K562 (cell line): ENCODE data around the gene CNDP2. TPM values are rescaled to one million over a fixed set of nuclear protein-coding genes. Genes with fewer than 3 reads are reported as not detected.

ENCODE experiments used
- CTBP1 ChIP-seq: fragments of 450-650 bp; IDR thresholded peaks from 2 replicates; pipeline ENCODE4 v1.6.1; 2016; ENCODE audit warnings: borderline replicate concordance
- EP400 ChIP-seq: fragments of 450-650 bp; IDR thresholded peaks from 2 replicates; pipeline ENCODE4 v1.6.1; 2017; ENCODE audit warnings: antibody characterized with exemption, mild to moderate bottlenecking, moderate library complexity
- HDAC1 ChIP-seq, 2 experiments: fragments of 450-650 bp; IDR thresholded peaks; 2 replicates each; pipeline ENCODE4 v1.6.1; 2016 to 2017; ENCODE audit warnings: inconsistent platforms in 1 of 2, mild to moderate bottlenecking in 1 of 2, moderate library complexity in 1 of 2
- KLF16 ChIP-seq: IDR thresholded peaks from 2 replicates; pipeline ENCODE4 v1.6.1; 2016; ENCODE audit warnings: antibody characterized with exemption
- MNT ChIP-seq, 2 experiments: fragments of 450-650 bp; conservative IDR thresholded peaks; 2 replicates each; pipeline ENCODE4 v1.6.1; 2017; ENCODE audit warnings: mild to moderate bottlenecking in 2 of 2, moderate library complexity in 2 of 2
- MYC ChIP-seq, 2 experiments: fragments of 250-450 bp in 1 of 2; sonication (Bioruptor Pico) in 1 of 2; IDR thresholded peaks; 2 replicates each; pipeline versions ENCODE4 v1.5.1 to v1.6.1; 2012 to 2021; ENCODE audit warnings: low read depth in 2 of 2, borderline replicate concordance in 1 of 2, improper control_type of control experiment in 1 of 2, low read length in 1 of 2, mild to moderate bottlenecking in 1 of 2, moderate library complexity in 1 of 2
- RBFOX2 ChIP-seq: fragments of 200-400 bp; formaldehyde crosslinking; IDR thresholded peaks from 2 replicates; pipeline ENCODE4 v1.6.1; 2017; ENCODE audit warnings: low read depth, mild to moderate bottlenecking, low read length, moderate library complexity
- TCF3 ChIP-seq: sonication (generic); formaldehyde crosslinking; IDR thresholded peaks from 2 replicates; pipeline ENCODE4 v1.4.0; 2020; ENCODE audit warnings: mild to moderate bottlenecking, missing genetic modification reagents
- TCF7 ChIP-seq: sonication (generic); IDR thresholded peaks from 2 replicates; pipeline ENCODE4 v1.6.1; 2016; ENCODE audit warnings: antibody characterized with exemption, borderline replicate concordance
- VEZF1 ChIP-seq: fragments of 200-800 bp; sonication (Bioruptor generic); IDR thresholded peaks from 2 replicates; pipeline ENCODE4 v1.6.1; 2017; ENCODE audit warnings: missing genetic modification characterization, missing compliant biosample characterization
- ZNF175 ChIP-seq: fragments of 200-800 bp; sonication (Bioruptor generic); IDR thresholded peaks from 2 replicates; pipeline ENCODE4 v1.6.1; 2016; ENCODE audit warnings: low read depth, mild to moderate bottlenecking, missing genetic modification characterization, missing compliant biosample characterization
- ZNF224 ChIP-seq: sonication (generic); formaldehyde crosslinking; IDR thresholded peaks from 2 replicates; pipeline ENCODE4 v1.8.0; 2022; ENCODE audit warnings: mild to moderate bottlenecking, missing genetic modification reagents
- ZNF318 ChIP-seq, 2 experiments: fragments of 450-650 bp; IDR thresholded peaks; 2 replicates each; pipeline ENCODE4 v1.6.1; 2016; ENCODE audit warnings: mild to moderate bottlenecking in 2 of 2, borderline replicate concordance in 1 of 2, low read depth in 1 of 2, moderate library complexity in 1 of 2
- ZNF511 ChIP-seq: sonication (generic); formaldehyde crosslinking; IDR thresholded peaks from 2 replicates; pipeline ENCODE4 v1.8.0; 2022; ENCODE audit warnings: mild to moderate bottlenecking, missing genetic modification reagents
- ZNF644 ChIP-seq: fragments of 200-800 bp; sonication (Bioruptor generic); IDR thresholded peaks from 2 replicates; pipeline ENCODE4 v1.6.1; 2016; ENCODE audit warnings: low read depth, missing genetic modification characterization, missing compliant biosample characterization
- polyA plus RNA-seq, 8 experiments: library from polyadenylated mRNA; depleted of rRNA in 4 of 8; stranded (reverse) in 5 of 8; unstranded in 3 of 8; fragments of >200 nt; fragmentation: Nextera tagmentation in 2 of 8; fragmentation: Illumina TruSeq in 1 of 8; extraction: Ambion mirVana in 2 of 8; extraction: Trizol in 1 of 8; gene quantifications; 2 replicates each; pipeline versions ENCODE4 v1.2.1 to v1.2.3, GENCODE V29; 2011 to 2014; ENCODE audit warnings: inconsistent platforms in 1 of 8, missing spikeins in 1 of 8
- total RNA-seq, 7 experiments: library from RNA; depleted of rRNA in 6 of 7; stranded (reverse); fragments of >200 nt in 6 of 7; fragmentation: Illumina TruSeq in 2 of 7; extraction: Trizol in 2 of 7; gene quantifications; 2 replicates each; pipeline versions ENCODE4 v1.2.1 to v1.2.3, GENCODE V29; 2011 to 2021; ENCODE audit warnings: low replicate concordance in 1 of 7

CNDP2 gene
- total and polyA plus RNA-seq, 9 of the 15 experiments (the other 6 are each of a cell fraction or from before 2014, with no cell fraction given), result 34.1 to 128 (median 53.8) TPM

- 0 out of 4 replicates have a peak, but pooled peaks of 1 of the 2 experiments have one; percentile 37 for TF ChIP-seq ZNF318 (IDR thresholded peaks at IDR 0.05; ENCODE audit: borderline replicate concordance in 1 of 2, low read depth in 1 of 2)
- no peak for TF ChIP-seq RBFOX2
- TF ChIP-seq VEZF1 (CRISPR knock-in tag), result peak; percentile 47
- TF ChIP-seq TCF3 (CRISPR knock-in tag), result peak; percentile 86
- peak in 1 of 2 experiments; percentile 71; a peak in 2 of 4 replicates for TF ChIP-seq HDAC1 (IDR thresholded peaks at IDR 0.05)
- TF ChIP-seq KLF16, result peak; percentile 58; the same call in 1 of the 2 replicates
- TF ChIP-seq TCF7, result no peak
- no peak for TF ChIP-seq ZNF511 (CRISPR knock-in tag)
- TF ChIP-seq MYC (IDR thresholded peaks at IDR 0.05; ENCODE audit: low read depth, low read length), result 0 out of 2 replicates have a peak, but pooled peaks have one; percentile 12
- TF ChIP-seq MYC (CRISPR knock-in tag; IDR thresholded peaks at IDR 0.05; ENCODE audit: borderline replicate concordance, low read depth), result no peak
- TF ChIP-seq ZNF175, result 0 out of 2 replicates have a peak, but pooled peaks have one; percentile 18
- TF ChIP-seq MNT (conservative IDR thresholded peaks at IDR 0.05), result peak; percentile 48 to 55; a peak in 3 of 4 replicates
- TF ChIP-seq CTBP1, result peak; percentile 62
- TF ChIP-seq ZNF224 (CRISPR knock-in tag), result no peak
- peak; percentile 8; the same call in 1 of the 2 replicates for TF ChIP-seq ZNF644 (tag)
- peak; percentile 54; the same call in 1 of the 2 replicates for TF ChIP-seq EP400
Measured at GRCh38 chr18:74480149-74480651, 16.0 kb upstream of the CNDP2 start (continued).
